ENCODE results near the gene KMT2E.

DNA sequence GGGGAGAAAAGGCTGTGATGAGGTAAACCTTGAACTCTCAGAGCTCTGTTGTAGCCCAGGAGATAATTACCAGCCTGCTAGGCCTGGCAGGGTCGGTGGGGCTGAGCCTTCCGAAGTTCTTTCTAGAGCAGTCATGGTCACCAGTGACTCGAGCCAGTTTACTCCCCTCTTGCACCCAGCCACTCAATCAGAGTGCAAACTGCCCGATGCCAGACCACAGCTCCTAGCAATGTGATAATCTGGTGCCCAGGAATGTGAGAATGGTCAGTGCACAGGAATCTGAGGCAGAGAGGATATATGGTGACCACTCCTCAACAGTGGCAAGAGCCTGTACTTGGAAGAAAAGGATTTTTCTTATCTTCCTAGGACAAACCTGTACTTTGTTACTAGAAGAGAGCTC is 46.4 kb upstream of the KMT2E start:
- TF ChIP-seq, protein P1, sequence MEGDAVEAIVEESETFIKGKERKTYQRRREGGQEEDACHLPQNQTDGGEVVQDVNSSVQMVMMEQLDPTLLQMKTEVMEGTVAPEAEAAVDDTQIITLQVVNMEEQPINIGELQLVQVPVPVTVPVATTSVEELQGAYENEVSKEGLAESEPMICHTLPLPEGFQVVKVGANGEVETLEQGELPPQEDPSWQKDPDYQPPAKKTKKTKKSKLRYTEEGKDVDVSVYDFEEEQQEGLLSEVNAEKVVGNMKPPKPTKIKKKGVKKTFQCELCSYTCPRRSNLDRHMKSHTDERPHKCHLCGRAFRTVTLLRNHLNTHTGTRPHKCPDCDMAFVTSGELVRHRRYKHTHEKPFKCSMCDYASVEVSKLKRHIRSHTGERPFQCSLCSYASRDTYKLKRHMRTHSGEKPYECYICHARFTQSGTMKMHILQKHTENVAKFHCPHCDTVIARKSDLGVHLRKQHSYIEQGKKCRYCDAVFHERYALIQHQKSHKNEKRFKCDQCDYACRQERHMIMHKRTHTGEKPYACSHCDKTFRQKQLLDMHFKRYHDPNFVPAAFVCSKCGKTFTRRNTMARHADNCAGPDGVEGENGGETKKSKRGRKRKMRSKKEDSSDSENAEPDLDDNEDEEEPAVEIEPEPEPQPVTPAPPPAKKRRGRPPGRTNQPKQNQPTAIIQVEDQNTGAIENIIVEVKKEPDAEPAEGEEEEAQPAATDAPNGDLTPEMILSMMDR (tag by site-specific recombination; IDR thresholded peaks at IDR 0.05), result no peak
- TF ChIP-seq, protein P2, sequence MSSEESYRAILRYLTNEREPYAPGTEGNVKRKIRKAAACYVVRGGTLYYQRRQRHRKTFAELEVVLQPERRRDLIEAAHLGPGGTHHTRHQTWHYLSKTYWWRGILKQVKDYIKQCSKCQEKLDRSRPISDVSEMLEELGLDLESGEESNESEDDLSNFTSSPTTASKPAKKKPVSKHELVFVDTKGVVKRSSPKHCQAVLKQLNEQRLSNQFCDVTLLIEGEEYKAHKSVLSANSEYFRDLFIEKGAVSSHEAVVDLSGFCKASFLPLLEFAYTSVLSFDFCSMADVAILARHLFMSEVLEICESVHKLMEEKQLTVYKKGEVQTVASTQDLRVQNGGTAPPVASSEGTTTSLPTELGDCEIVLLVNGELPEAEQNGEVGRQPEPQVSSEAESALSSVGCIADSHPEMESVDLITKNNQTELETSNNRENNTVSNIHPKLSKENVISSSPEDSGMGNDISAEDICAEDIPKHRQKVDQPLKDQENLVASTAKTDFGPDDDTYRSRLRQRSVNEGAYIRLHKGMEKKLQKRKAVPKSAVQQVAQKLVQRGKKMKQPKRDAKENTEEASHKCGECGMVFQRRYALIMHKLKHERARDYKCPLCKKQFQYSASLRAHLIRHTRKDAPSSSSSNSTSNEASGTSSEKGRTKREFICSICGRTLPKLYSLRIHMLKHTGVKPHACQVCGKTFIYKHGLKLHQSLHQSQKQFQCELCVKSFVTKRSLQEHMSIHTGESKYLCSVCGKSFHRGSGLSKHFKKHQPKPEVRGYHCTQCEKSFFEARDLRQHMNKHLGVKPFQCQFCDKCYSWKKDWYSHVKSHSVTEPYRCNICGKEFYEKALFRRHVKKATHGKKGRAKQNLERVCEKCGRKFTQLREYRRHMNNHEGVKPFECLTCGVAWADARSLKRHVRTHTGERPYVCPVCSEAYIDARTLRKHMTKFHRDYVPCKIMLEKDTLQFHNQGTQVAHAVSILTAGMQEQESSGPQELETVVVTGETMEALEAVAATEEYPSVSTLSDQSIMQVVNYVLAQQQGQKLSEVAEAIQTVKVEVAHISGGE (tag by site-specific recombination; conservative IDR thresholded peaks at IDR 0.05; ENCODE audit: low read depth), result no peak
- no peak for TF ChIP-seq SP2 (tag by site-specific recombination; IDR thresholded peaks at IDR 0.05)

All from HEK293 (cell line).